ENCODE data around the gene YEATS2.

GRCh38 chr3:183817639-183818038 is 120.0 kb downstream of the YEATS2 start:
- TF ChIP-seq POLR2A (IDR thresholded peaks at IDR 0.05) (no peak), CTCF (IDR thresholded peaks at IDR 0.05) (no peak)

Data from uterus (tissue), 2 donors.